GM12878 (cell line): ENCODE measurements around the gene SH2D7. TPM values are rescaled to one million over a fixed set of nuclear protein-coding genes. Genes with fewer than 3 reads are reported as not detected.
A peak's percentile ranks its signal among the peaks of the same experiment; 100 is the strongest.

Source experiments
- ASH2L ChIP-seq: fragments of 300-600, 200-600 bp; sonication (generic); IDR thresholded peaks from 2 replicates; pipeline ENCODE4 v1.6.1; 2017; ENCODE audit warnings: low read depth, mild to moderate bottlenecking, borderline replicate concordance
- ATF7 ChIP-seq: fragments of 450-650 bp; IDR thresholded peaks from 2 replicates; pipeline ENCODE4 v1.6.1; 2016; ENCODE audit warnings: low read depth, mild to moderate bottlenecking
- BCL11A ChIP-seq: IDR thresholded peaks from 2 replicates; pipeline ENCODE4 v1.6.1; 2011; ENCODE audit warnings: low read depth, low read length
- BHLHE40 ChIP-seq, 2 experiments: fragments of 450-650 bp in 1 of 2; IDR thresholded peaks; 2 replicates each; pipeline ENCODE4 v1.6.1; 2011 to 2017; ENCODE audit warnings: low read depth in 2 of 2, borderline replicate concordance in 1 of 2, improper control_type of control experiment in 1 of 2, low read length in 1 of 2, mild to moderate bottlenecking in 1 of 2
- CHD1 ChIP-seq: IDR thresholded peaks from 2 replicates; pipeline ENCODE4 v1.6.1; 2012; ENCODE audit warnings: low read depth, low read length, improper control_type of control experiment
- DPF2 ChIP-seq: fragments of 450-650 bp; IDR thresholded peaks from 2 replicates; pipeline ENCODE4 v1.6.1; 2017; ENCODE audit warnings: mild to moderate bottlenecking
- ELK1 ChIP-seq: IDR thresholded peaks from 2 replicates; pipeline ENCODE4 v1.6.1; 2012; ENCODE audit warnings: low read depth, low read length, improper control_type of control experiment
- EP300 ChIP-seq, 2 experiments: fragments of 150-350 bp in 1 of 2; IDR thresholded peaks; 2 replicates each; pipeline ENCODE4 v1.6.1; 2011 to 2012; ENCODE audit warnings: low read depth in 2 of 2, low read length in 2 of 2, borderline replicate concordance in 1 of 2, improper control_type of control experiment in 1 of 2, inconsistent platforms in 1 of 2; ENCODE audit not compliant: control insufficient read depth in 1 of 2
- EZH2 ChIP-seq: IDR thresholded peaks from 2 replicates; pipeline ENCODE4 v1.6.1; 2012; ENCODE audit warnings: low read depth, mild to moderate bottlenecking, control low read depth, inconsistent platforms, low read length, borderline replicate concordance; ENCODE audit not compliant: control insufficient read depth
- FOS ChIP-seq: IDR thresholded peaks from 3 replicates; pipeline ENCODE4 v1.6.1; 2011; ENCODE audit warnings: borderline replicate concordance; ENCODE audit not compliant: insufficient read length; ENCODE audit errors: extremely low read depth
- FOXK2 ChIP-seq: fragments of 450-650 bp; IDR thresholded peaks from 2 replicates; pipeline ENCODE4 v1.6.1; 2017; ENCODE audit warnings: mild to moderate bottlenecking, moderate library complexity
- HSF1 ChIP-seq: fragments of 150-350 bp; IDR thresholded peaks from 2 replicates; pipeline ENCODE4 v1.6.1; 2014; ENCODE audit warnings: mild to moderate bottlenecking, low read depth, low read length
- IRF3 ChIP-seq: fragments of 450-650 bp; IDR thresholded peaks from 2 replicates; pipeline ENCODE4 v1.6.1; 2014; ENCODE audit warnings: mild to moderate bottlenecking
- LARP7 ChIP-seq: fragments of 450-650 bp; IDR thresholded peaks from 2 replicates; pipeline ENCODE4 v1.6.1; 2017; ENCODE audit warnings: mild to moderate bottlenecking
- MEF2A ChIP-seq: IDR thresholded peaks from 2 replicates; pipeline ENCODE4 v1.6.1; 2011; ENCODE audit warnings: low read depth, mild to moderate bottlenecking, low read length, moderate library complexity; ENCODE audit not compliant: insufficient read depth
- NFYA ChIP-seq: IDR thresholded peaks from 2 replicates; pipeline ENCODE4 v1.6.1; 2011; ENCODE audit warnings: low read depth, mild to moderate bottlenecking, low read length, improper control_type of control experiment, borderline replicate concordance
- PAX5 ChIP-seq: IDR thresholded peaks from 2 replicates; pipeline ENCODE4 v1.6.1; 2011; ENCODE audit warnings: low read depth, low read length, borderline replicate concordance
- PML ChIP-seq: IDR thresholded peaks from 2 replicates; pipeline ENCODE4 v1.6.1; 2012; ENCODE audit warnings: low read length, inconsistent platforms
- POLR2A ChIP-seq: IDR thresholded peaks from 2 replicates; pipeline ENCODE4 v1.6.1; 2011; ENCODE audit warnings: low read depth, mild to moderate bottlenecking, low read length
- POU2F2 ChIP-seq: IDR thresholded peaks from 3 replicates; pipeline ENCODE4 v1.6.1; 2011; ENCODE audit warnings: low read depth, mild to moderate bottlenecking, low read length, borderline replicate concordance
- RFX5 ChIP-seq: IDR thresholded peaks from 2 replicates; pipeline ENCODE4 v1.6.1; 2011; ENCODE audit warnings: low read depth, low read length, improper control_type of control experiment
- SIN3A ChIP-seq: IDR thresholded peaks from 2 replicates; pipeline ENCODE4 v1.6.1; 2012; ENCODE audit warnings: low read depth, low read length, improper control_type of control experiment
- SPI1 ChIP-seq: IDR thresholded peaks from 2 replicates; pipeline ENCODE4 v1.6.1; 2011; ENCODE audit warnings: low read depth, mild to moderate bottlenecking, low read length, moderate library complexity, borderline replicate concordance; ENCODE audit not compliant: insufficient read depth
- SRF ChIP-seq, 2 experiments: IDR thresholded peaks; 2 replicates each; pipeline ENCODE4 v1.6.1; 2011; ENCODE audit warnings: low read depth in 2 of 2, low read length in 2 of 2, mild to moderate bottlenecking in 1 of 2, moderate library complexity in 1 of 2
- SUZ12 ChIP-seq: fragments of 200-600 bp; sonication (generic); IDR thresholded peaks from one replicate; pipeline ENCODE4 v1.6.1; 2018; ENCODE audit warnings: antibody characterized with exemption, mild to moderate bottlenecking; ENCODE audit not compliant: unreplicated experiment
- TCF12 ChIP-seq: IDR thresholded peaks from 2 replicates; pipeline ENCODE4 v1.6.1; 2011; ENCODE audit warnings: low read depth, mild to moderate bottlenecking, low read length
- ZBED1 ChIP-seq: IDR thresholded peaks from 2 replicates; pipeline ENCODE4 v1.6.1; 2016; ENCODE audit warnings: borderline replicate concordance
- ZNF207 ChIP-seq: fragments of 450-650 bp; IDR thresholded peaks from 2 replicates; pipeline ENCODE4 v1.6.1; 2014; ENCODE audit warnings: antibody characterized with exemption, mild to moderate bottlenecking, borderline replicate concordance
- ZSCAN29 ChIP-seq: fragments of 450-650 bp; IDR thresholded peaks from 2 replicates; pipeline ENCODE4 v1.6.1; 2017; ENCODE audit warnings: mild to moderate bottlenecking, moderate library complexity
- polyA plus RNA-seq, 11 experiments: library from polyadenylated mRNA; depleted of rRNA in 4 of 11; unstranded in 6 of 11; stranded (reverse) in 5 of 11; fragments of >200 nt; fragmentation: Nextera tagmentation in 4 of 11; fragmentation: Illumina TruSeq in 1 of 11; extraction: Ambion mirVana in 4 of 11; extraction: Trizol in 1 of 11; gene quantifications; 1 replicate in 1 of 11; 2 replicates in 10 of 11; pipeline versions ENCODE4 v1.2.1 to v1.2.3, GENCODE V29; 2011 to 2016; ENCODE audit warnings: inconsistent platforms in 2 of 11, missing spikeins in 2 of 11, low read depth in 1 of 11
- total RNA-seq, 4 experiments: library from RNA; depleted of rRNA in 3 of 4; stranded (reverse); fragments of >200 nt in 3 of 4; fragmentation: Illumina TruSeq in 1 of 4; extraction: Trizol in 1 of 4; gene quantifications; 2 replicates each; pipeline versions ENCODE4 v1.2.1 to v1.2.3, GENCODE V29; 2013 to 2021

SH2D7 gene
- total and polyA plus RNA-seq, 10 of the 15 experiments (the other 5 are each of a cell fraction or from before 2014, with no cell fraction given), result 0.04 to 0.06 TPM; not detected in 8

GRCh38 chr15:78049691-78050440 lies 42.5 kb upstream of the SH2D7 start (continued):
- TF ChIP-seq IRF3 (no peak), MEF2A (0 out of 2 replicates have a peak, but pooled peaks have one; percentile 31), SPI1 (no peak), ASH2L (no peak), POLR2A (peak; percentile 63), FOXK2 (no peak), SIN3A (no peak), ZNF207 (0 out of 2 replicates have a peak, but pooled peaks have one; percentile 21), ELK1 (peak; percentile 37; the same call in 1 of the 2 replicates), EZH2 (no peak), EP300 (IDR thresholded peaks at IDR 0.05; ENCODE audit: borderline replicate concordance in 1 of 2, control insufficient read depth in 1 of 2, low read depth in 2 of 2, low read length in 2 of 2) (peak; percentile 52 to 84), HSF1 (no peak), ZSCAN29 (no peak), FOS (no peak), BCL11A (peak; percentile 56), ZBED1 (no peak), SRF (IDR thresholded peaks at IDR 0.05; ENCODE audit: low read depth in 2 of 2, low read length in 2 of 2) (no peak), PML (peak; percentile 38; the same call in 1 of the 2 replicates), SUZ12 (no peak), LARP7 (peak; percentile 79; the same call in 1 of the 2 replicates), RFX5 (no peak), POU2F2 (peak; percentile 47; the same call in 1 of the 3 replicates), ATF7 (peak; percentile 85), CHD1 (no peak), TCF12 (peak; percentile 91), DPF2 (peak; percentile 82), NFYA (no peak), PAX5 (peak; percentile 48; the same call in 1 of the 2 replicates), BHLHE40 (IDR thresholded peaks at IDR 0.05; ENCODE audit: borderline replicate concordance in 1 of 2, low read depth in 2 of 2, low read length in 1 of 2) (peak; percentile 44 to 60; a peak in 2 of 4 replicates)
